ENCODE measurements around the gene PLSCR4.

DNA sequence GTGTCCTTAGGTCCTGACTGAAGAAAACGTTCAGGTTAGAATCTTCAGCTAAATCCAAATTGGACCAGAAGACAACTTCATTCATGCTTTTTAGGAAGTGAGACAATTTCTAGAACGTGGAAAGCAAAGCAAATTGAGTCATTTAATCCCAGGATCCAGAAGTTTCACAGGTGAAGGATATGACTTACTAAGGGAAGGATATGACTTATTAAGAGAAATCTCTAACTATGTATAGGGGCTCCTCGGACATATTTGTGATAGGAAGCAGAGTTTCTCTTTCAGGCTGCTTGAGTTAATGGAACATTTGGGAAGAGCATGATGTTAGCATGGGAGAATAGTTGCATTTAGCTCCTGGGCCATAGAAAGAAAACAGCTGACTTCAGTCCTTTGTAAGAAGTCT lies 73.8 kb downstream of the PLSCR4 start:
- TF ChIP-seq, protein P1, sequence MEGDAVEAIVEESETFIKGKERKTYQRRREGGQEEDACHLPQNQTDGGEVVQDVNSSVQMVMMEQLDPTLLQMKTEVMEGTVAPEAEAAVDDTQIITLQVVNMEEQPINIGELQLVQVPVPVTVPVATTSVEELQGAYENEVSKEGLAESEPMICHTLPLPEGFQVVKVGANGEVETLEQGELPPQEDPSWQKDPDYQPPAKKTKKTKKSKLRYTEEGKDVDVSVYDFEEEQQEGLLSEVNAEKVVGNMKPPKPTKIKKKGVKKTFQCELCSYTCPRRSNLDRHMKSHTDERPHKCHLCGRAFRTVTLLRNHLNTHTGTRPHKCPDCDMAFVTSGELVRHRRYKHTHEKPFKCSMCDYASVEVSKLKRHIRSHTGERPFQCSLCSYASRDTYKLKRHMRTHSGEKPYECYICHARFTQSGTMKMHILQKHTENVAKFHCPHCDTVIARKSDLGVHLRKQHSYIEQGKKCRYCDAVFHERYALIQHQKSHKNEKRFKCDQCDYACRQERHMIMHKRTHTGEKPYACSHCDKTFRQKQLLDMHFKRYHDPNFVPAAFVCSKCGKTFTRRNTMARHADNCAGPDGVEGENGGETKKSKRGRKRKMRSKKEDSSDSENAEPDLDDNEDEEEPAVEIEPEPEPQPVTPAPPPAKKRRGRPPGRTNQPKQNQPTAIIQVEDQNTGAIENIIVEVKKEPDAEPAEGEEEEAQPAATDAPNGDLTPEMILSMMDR (IDR thresholded peaks at IDR 0.05; ENCODE audit: low read depth, low read length): no peak
- no peak for TF ChIP-seq POLR2A (IDR thresholded peaks at IDR 0.05; ENCODE audit: extremely low read depth, insufficient read length)

Measured in NB4 (cell line).